NCI-H187 (cell line): ENCODE results near the gene BSX.

ENCODE experiments used
- DNase-seq, 2 experiments: peaks; one replicate each; lab custom pipeline; 2025; lab: John Stamatoyannopoulos, UW

BSX gene

GRCh38 chr11:122954455-122954854 lies 27.2 kb downstream of the BSX start:
- DNase-seq = no peak

GRCh38 chr11:122951211-122951610 lies 30.4 kb downstream of the BSX start:
- no peak for DNase-seq

- DNase-seq = no peak
Observed at GRCh38 chr11:122938557-122938956, 43.1 kb downstream of the BSX start.

- DNase-seq = no peak
Observed at GRCh38 chr11:122937983-122938382, 43.7 kb downstream of the BSX start.

GRCh38 chr11:122933416-122933815 lies 48.2 kb downstream of the BSX start:
- no peak for DNase-seq

- no peak for DNase-seq
Observed at GRCh38 chr11:122931510-122931909, 50.1 kb downstream of the BSX start.
